H1 (cell line): ENCODE measurements around the gene CYP27B1. TPM values are rescaled to one million over a fixed set of nuclear protein-coding genes. Genes with fewer than 3 reads are reported as not detected.

Source experiments
- CTCF ChIA-PET: fragments of 300-600 bp; sonication (Branson Sonifier 250); formaldehyde crosslinking; loops from one replicate; lab custom pipeline; 2021; ENCODE audit not compliant: partially characterized antibody; lab: Charles Lee
- POLR2A ChIA-PET: fragments of 300-600 bp; sonication (Branson Sonifier 250); formaldehyde crosslinking; loops from one replicate; lab custom pipeline; 2021; ENCODE audit warnings: inconsistent platforms; ENCODE audit not compliant: partially characterized antibody; lab: Charles Lee
- DNase-seq, 2 experiments: peaks; one replicate each; pipeline versions ENCODE4 v3.0.0 to v3.0.0-alpha.2; 2010 to 2022; ENCODE audit warnings: low spot score in 2 of 2, low read depth in 1 of 2, mixed read lengths in 1 of 2
- FAIRE-seq: peaks from 2 replicates; lab custom pipeline; 2011; peaks lifted over from hg19 to GRCh38; lab: Jason Lieb, UNC
- H2AFZ ChIP-seq: 2 replicates; pipeline ENCODE4 v1.8.1; 2012; ENCODE audit warnings: low read length, inconsistent platforms
- H2AK5ac ChIP-seq: 2 replicates; pipeline ENCODE4 v1.6.1; 2013; ENCODE audit warnings: low read depth, low read length
- H2BK120ac ChIP-seq: replicated peaks from 2 replicates; pipeline ENCODE3; 2013; ENCODE audit warnings: low read depth, low read length, inconsistent platforms
- H2BK12ac ChIP-seq: 2 replicates; pipeline ENCODE4 v1.6.1; 2013; ENCODE audit warnings: low read depth, low read length
- H2BK15ac ChIP-seq: 2 replicates; pipeline ENCODE4 v1.6.1; 2013; ENCODE audit warnings: low read length
- H2BK20ac ChIP-seq: 2 replicates; pipeline ENCODE4 v1.6.1; 2013; ENCODE audit warnings: low read length
- H2BK5ac ChIP-seq: 2 replicates; pipeline ENCODE4 v1.6.1; 2013; ENCODE audit warnings: low read depth, low read length
- H3K14ac ChIP-seq: 2 replicates; pipeline ENCODE4 v1.6.1; 2013; ENCODE audit warnings: inconsistent platforms; ENCODE audit not compliant: insufficient read length
- H3K18ac ChIP-seq: 2 replicates; pipeline ENCODE4 v1.6.1; 2013; ENCODE audit warnings: low read length; ENCODE audit errors: extremely low read depth
- H3K23ac ChIP-seq: 2 replicates; pipeline ENCODE4 v1.6.1; 2013; ENCODE audit warnings: inconsistent platforms; ENCODE audit not compliant: insufficient read length
- H3K23me2 ChIP-seq: 2 replicates; pipeline ENCODE4 v1.6.1; 2013; ENCODE audit warnings: low read depth, low read length
- H3K27ac ChIP-seq: 2 replicates; pipeline ENCODE4 v1.6.1; 2011; ENCODE audit warnings: low read depth, low read length, inconsistent platforms
- H3K27me3 ChIP-seq, 4 experiments: replicated peaks in 1 of 4; 1 replicate in 1 of 4; 2 replicates in 3 of 4; pipeline versions ENCODE4 v1.6.1 to v1.8.1; 2011 to 2013; ENCODE audit warnings: low read length in 3 of 4, mild to moderate bottlenecking in 3 of 4, inconsistent platforms in 2 of 4, mixed read lengths in 2 of 4, moderate library complexity in 1 of 4; ENCODE audit not compliant: control insufficient read depth in 3 of 4, insufficient read depth in 3 of 4; ENCODE audit errors: extremely low read depth in 1 of 4
- H3K36me3 ChIP-seq, 4 experiments: 2 replicates each; pipeline versions ENCODE4 v1.6.1 to v1.8.1; 2011 to 2013; ENCODE audit warnings: mild to moderate bottlenecking in 4 of 4, low read length in 3 of 4, moderate library complexity in 2 of 4, control low read depth in 1 of 4, inconsistent platforms in 1 of 4; ENCODE audit not compliant: insufficient read depth in 4 of 4, control insufficient read depth in 2 of 4
- H3K4ac ChIP-seq: replicated peaks from 2 replicates; pipeline ENCODE3; 2013; ENCODE audit warnings: low read length, low read depth, mixed read lengths, inconsistent platforms; ENCODE audit not compliant: insufficient read length
- H3K4me1 ChIP-seq, 4 experiments: replicated peaks in 1 of 4; 1 replicate in 1 of 4; 2 replicates in 3 of 4; pipeline versions ENCODE4 v1.6.1 to v1.8.1; 2011 to 2013; ENCODE audit warnings: low read length in 3 of 4, inconsistent platforms in 2 of 4, mixed read lengths in 1 of 4; ENCODE audit not compliant: insufficient read depth in 4 of 4, control insufficient read depth in 3 of 4
- H3K4me2 ChIP-seq, 2 experiments: 2 replicates each; pipeline versions ENCODE4 v1.6.1 to v1.8.1; 2011 to 2013; ENCODE audit warnings: low read depth in 2 of 2, low read length in 2 of 2, control low read depth in 1 of 2, inconsistent platforms in 1 of 2, mild to moderate bottlenecking in 1 of 2; ENCODE audit not compliant: insufficient read depth in 1 of 2
- H3K4me3 ChIP-seq, 4 experiments: fragments of 200-600, 300-600 bp in 1 of 4; sonication (generic), shearing (Covaris generic), sonication (Bioruptor Twin) in 1 of 4; 2 replicates each; pipeline versions ENCODE4 v1.5.1 to v1.8.1; 2011 to 2016; ENCODE audit warnings: low read length in 4 of 4, low read depth in 3 of 4, control low read depth in 2 of 4, inconsistent platforms in 2 of 4, mild to moderate bottlenecking in 2 of 4, mixed read lengths in 1 of 4, moderate library complexity in 1 of 4; ENCODE audit not compliant: insufficient read depth in 2 of 4; ENCODE audit errors: extremely low read depth in 1 of 4
- H3K56ac ChIP-seq: replicated peaks from 2 replicates; pipeline ENCODE3; 2013; ENCODE audit warnings: low read depth, mild to moderate bottlenecking, mixed read lengths, low read length, inconsistent platforms; ENCODE audit not compliant: insufficient read length
- H3K79me1 ChIP-seq: 2 replicates; pipeline ENCODE4 v1.6.1; 2013; ENCODE audit warnings: low read depth, low read length, control low read depth
- H3K79me2 ChIP-seq, 2 experiments: 2 replicates each; pipeline versions ENCODE4 v1.6.1 to v1.8.1; 2012 to 2013; ENCODE audit warnings: low read length in 2 of 2, mild to moderate bottlenecking in 2 of 2, inconsistent platforms in 1 of 2; ENCODE audit not compliant: insufficient read depth in 2 of 2, control insufficient read depth in 1 of 2
- H3K9ac ChIP-seq, 4 experiments: replicated peaks in 1 of 4; 1 replicate in 1 of 4; 2 replicates in 3 of 4; pipeline versions ENCODE4 v1.6.1 to v1.8.1; 2011 to 2013; ENCODE audit warnings: low read depth in 3 of 4, low read length in 3 of 4, control low read depth in 2 of 4, mild to moderate bottlenecking in 2 of 4, moderate library complexity in 2 of 4, inconsistent platforms in 1 of 4; ENCODE audit errors: extremely low read depth in 1 of 4
- H3K9me3 ChIP-seq, 2 experiments: 2 replicates each; pipeline versions ENCODE4 v1.6.1 to v1.8.1; 2012 to 2013; ENCODE audit warnings: mild to moderate bottlenecking in 2 of 2, moderate library complexity in 2 of 2, control low read depth in 1 of 2, inconsistent platforms in 1 of 2, low read depth in 1 of 2, low read length in 1 of 2, mixed read lengths in 1 of 2; ENCODE audit not compliant: insufficient read depth in 2 of 2
- H4K20me1 ChIP-seq, 2 experiments: replicated peaks in 1 of 2; 2 replicates each; pipeline versions ENCODE3 to v1.8.1; 2011 to 2013; ENCODE audit warnings: inconsistent platforms in 2 of 2, low read length in 2 of 2, mild to moderate bottlenecking in 1 of 2; ENCODE audit not compliant: insufficient read depth in 2 of 2, control insufficient read depth in 1 of 2
- H4K5ac ChIP-seq: 2 replicates; pipeline ENCODE4 v1.6.1; 2013; ENCODE audit warnings: low read length, low read depth, mixed read lengths, inconsistent platforms; ENCODE audit not compliant: insufficient read length
- H4K8ac ChIP-seq: 2 replicates; pipeline ENCODE4 v1.8.0; 2013; ENCODE audit warnings: mild to moderate bottlenecking, moderate library complexity, low read length, inconsistent platforms; ENCODE audit not compliant: insufficient read depth; ENCODE audit errors: extremely low read depth
- H4K91ac ChIP-seq: replicated peaks from 2 replicates; pipeline ENCODE3; 2013; ENCODE audit warnings: low read length, mixed read lengths, inconsistent platforms; ENCODE audit not compliant: insufficient read length
- CHD1 ChIP-seq: IDR thresholded peaks from 2 replicates; pipeline ENCODE4 v1.6.1; 2012; ENCODE audit warnings: low read depth, low read length, improper control_type of control experiment
- FOSL1 ChIP-seq: IDR thresholded peaks from 2 replicates; pipeline ENCODE4 v1.6.1; 2011; ENCODE audit warnings: mild to moderate bottlenecking, low read depth, low read length, moderate library complexity; ENCODE audit not compliant: insufficient read depth
- HDAC6 ChIP-seq: IDR thresholded peaks from one replicate; pipeline ENCODE4 v1.7.1; 2012; ENCODE audit warnings: low read depth, mild to moderate bottlenecking, inconsistent platforms, low read length, moderate library complexity
- NANOG ChIP-seq: IDR thresholded peaks from 2 replicates; pipeline ENCODE4 v1.6.1; 2011; ENCODE audit warnings: low read length, low read depth, mild to moderate bottlenecking, inconsistent platforms; ENCODE audit not compliant: insufficient read depth, poor library complexity, severe bottlenecking
- NRF1 ChIP-seq: IDR thresholded peaks from 2 replicates; pipeline ENCODE4 v1.6.1; 2011; ENCODE audit warnings: mild to moderate bottlenecking, low read depth, low read length, improper control_type of control experiment
- WGBS, 2 experiments: shearing (Covaris generic) in 1 of 2; methylation state at CpG; one replicate each; pipeline versions ENCODE4 v1.1.6 to v1.1.7; 2013 to 2015; ENCODE audit warnings: low lambda C conversion rate in 2 of 2, mixed read lengths in 2 of 2, inconsistent platforms in 1 of 2, low coverage in 1 of 2, missing lambda C conversion rate in 1 of 2; ENCODE audit not compliant: insufficient replicate concordance in 2 of 2, insufficient coverage in 1 of 2, insufficient read length in 1 of 2; ENCODE audit errors: extremely low coverage in 1 of 2, missing lambda C conversion rate in 1 of 2; 5-methylcytosine and 5-hydroxymethylcytosine counted together
- polyA plus RNA-seq, 7 experiments: library from polyadenylated mRNA; depleted of rRNA in 3 of 7; stranded (reverse) in 5 of 7; unstranded in 2 of 7; fragments of >200 nt in 5 of 7; fragments of 200-250 nt in 2 of 7; gene quantifications; 1 replicate in 5 of 7; 2 replicates in 1 of 7; 4 replicates in 1 of 7; pipeline versions ENCODE4 v1.2.1 to v1.2.3, GENCODE V29; 2011 to 2013; ENCODE audit warnings: missing spikeins in 2 of 7, mixed read lengths in 2 of 7
- total RNA-seq: library from RNA; stranded (reverse); fragmentation: NEBNext Ultra II Directional; extraction: Animal tissue kit (Norgen Biotek cat#: 25700); gene quantifications from 2 replicates; pipeline ENCODE4 v1.2.1, GENCODE V29; 2021

Gene CYP27B1
- total and polyA plus RNA-seq, 2 of the 8 experiments (the other 6 are each of a cell fraction or from before 2014, with no cell fraction given): 2.9 to 3.3 TPM

GRCh38 chr12:57807285-57807684, 40.4 kb upstream of the CYP27B1 start:
- H2BK120ac ChIP-seq: no peak overlapping the region
- no peaks in the 10 kb centered on the region for H3K23me2 ChIP-seq
- no peak overlapping the region for H3K18ac ChIP-seq
- no peak overlapping the region for H2BK20ac ChIP-seq
- H3K9me3 ChIP-seq: no peaks in the 10 kb centered on the region
- no peak overlapping the region for H2AFZ ChIP-seq
- H4K91ac ChIP-seq: no peak overlapping the region
- H3K14ac ChIP-seq: no peak overlapping the region
- H3K4ac ChIP-seq: no peak overlapping the region
- no peak overlapping the region for H3K23ac ChIP-seq
- H4K8ac ChIP-seq: no peak overlapping the region; the same call in 1 of the 2 replicates
- no peaks in the 10 kb centered on the region for H3K79me2 ChIP-seq
- no peak overlapping the region for H4K5ac ChIP-seq
- H3K4me1 ChIP-seq: peaks cover 0 to 2% (median under 1%) of the 10 kb centered on the region in 4 experiments; a peak in 1 of 7 replicates
- CTCF ChIA-PET: interaction anchor here (0.7 to 1.7 kb wide), 6 partner anchors 8 to 99 kb away, joined by 3 to 7 read pairs (median 3); no protein-coding TSS in a partner anchor
- DNase-seq (no peak), FAIRE-seq (no peak)
- POLR2A ChIA-PET: interaction anchor here (0.9 to 1.8 kb wide), 9 partner anchors 11 to 101 kb away, joined by 3 to 6 read pairs (median 4); partner anchors contain the start of genes AVIL, EEF1AKMT3 and METTL1
- H2BK5ac ChIP-seq: no peak overlapping the region
- no peak overlapping the region for H3K9ac ChIP-seq
- no peaks in the 10 kb centered on the region for H3K27me3 ChIP-seq
- no peak overlapping the region for H2BK15ac ChIP-seq
- H4K20me1 ChIP-seq: no peaks in the 10 kb centered on the region
- no peaks in the 10 kb centered on the region for H3K79me1 ChIP-seq
- H3K27ac ChIP-seq: no peak overlapping the region
- peaks cover 0 to 3% (median 0%) of the 10 kb centered on the region in 4 experiments; a peak in 3 of 8 replicates for H3K36me3 ChIP-seq
- TF ChIP-seq NANOG (no peak), NRF1 (no peak), CHD1 (no peak), HDAC6 (no peak), FOSL1 (no peak)
- TF ChIP-seq, all 59 proteins: peak for 0
- Histone ChIP-seq H2BK12ac (no peak overlapping the region), H3K56ac (no peak overlapping the region), H3K4me2 (no peak overlapping the region), H3K4me3 (no peak overlapping the region), H2AK5ac (no peak overlapping the region)
- 86% methylated on average over 9 of the region's 9 CpGs; no CpG with 5 or more reads in 1 of the 2 experiments for WGBS, 2 experiments
